HL-60 (cell line): Measurements from ENCODE around the gene PIN1.

Experiments
- DNase-seq, 2 experiments: peaks; one replicate each; pipeline ENCODE4 v3.0.0-alpha.2; 2010 to 2020; ENCODE audit warnings: low read depth in 1 of 2, low spot score in 1 of 2
- H3K27ac ChIP-seq: fragments of 250-450 bp; sonication (Bioruptor Pico); replicated peaks from 2 replicates; pipeline ENCODE4 v1.5.1; 2020; ENCODE audit warnings: mild to moderate bottlenecking, moderate library complexity
- H3K27me3 ChIP-seq: fragments of 250-450 bp; sonication (Bioruptor Pico); 2 replicates; pipeline ENCODE4 v1.5.1; 2021; ENCODE audit warnings: mild to moderate bottlenecking, moderate library complexity; ENCODE audit not compliant: insufficient read depth, poor library complexity, severe bottlenecking
- H3K4me3 ChIP-seq: replicated peaks from 2 replicates; pipeline ENCODE4 v1.5.1; 2011; ENCODE audit warnings: mild to moderate bottlenecking, control low read depth, low read length; ENCODE audit not compliant: insufficient read depth
- CTCF ChIP-seq: IDR thresholded peaks from one replicate; pipeline ENCODE4 v1.5.1; 2011; ENCODE audit warnings: low read length, control low read depth, inconsistent platforms; ENCODE audit not compliant: insufficient read depth
- GABPA ChIP-seq: IDR thresholded peaks from 2 replicates; pipeline ENCODE4 v1.6.1; 2012; ENCODE audit warnings: low read depth
- POLR2AphosphoS5 ChIP-seq: IDR thresholded peaks from 2 replicates; pipeline ENCODE4 v1.6.1; 2012; ENCODE audit warnings: low read depth
- REST ChIP-seq: IDR thresholded peaks from 2 replicates; pipeline ENCODE4 v1.6.1; 2012; ENCODE audit warnings: low read depth; ENCODE audit not compliant: insufficient replicate concordance
- SPI1 ChIP-seq: IDR thresholded peaks from 2 replicates; pipeline ENCODE4 v1.6.1; 2012; ENCODE audit warnings: low read depth, mild to moderate bottlenecking, borderline replicate concordance

The PIN1 gene

GRCh38 chr19:9857076-9857721 lies 22.1 kb downstream of the PIN1 start:
- TF ChIP-seq GABPA (no peak), CTCF (no peak), REST (no peak), POLR2AphosphoS5 (no peak), SPI1 (no peak)
- no peak for DNase-seq

GRCh38 chr19:9857920-9858746 lies 23.0 kb downstream of the PIN1 start:
- H3K27ac ChIP-seq = no peak overlapping the region
- H3K27me3 ChIP-seq = no peaks in the 10 kb centered on the region
- H3K4me3 ChIP-seq = no peak overlapping the region
- TF ChIP-seq CTCF (no peak), SPI1 (peak; percentile 83)
- DNase-seq = peak in 1 of 2 experiments; percentile 21

More at GRCh38 chr19:9857076-9857721, 22.1 kb downstream of the PIN1 start:
- Histone ChIP-seq H3K27me3 (no peaks in the 10 kb centered on the region), H3K4me3 (no peak overlapping the region), H3K27ac (no peak overlapping the region)

- TF ChIP-seq SPI1 = no peak
- TF ChIP-seq CTCF = no peak
- TF ChIP-seq REST = no peak
- no peak for TF ChIP-seq GABPA
- no peak for TF ChIP-seq POLR2AphosphoS5
- no peak for DNase-seq
Observed at GRCh38 chr19:9858766-9859165, 23.6 kb downstream of the PIN1 start.

More at GRCh38 chr19:9858766-9859165, 23.6 kb downstream of the PIN1 start:
- Histone ChIP-seq H3K4me3 (no peak overlapping the region), H3K27ac (no peak overlapping the region), H3K27me3 (no peaks in the 10 kb centered on the region)
